GM19043 (cell line): Measurements from ENCODE around the gene ZNF862.

Experiments used
- ATAC-seq: cut with Tn5 transposase; IDR thresholded peaks from one replicate; pipeline ENCODE4 v1.9.1; 2021; ENCODE audit warnings: low read depth; ENCODE audit not compliant: unreplicated experiment

ZNF862 gene

GRCh38 chr7:149863500-149863899 is 25.3 kb downstream of the ZNF862 start:
- no peak for ATAC-seq

- no peak for ATAC-seq
These were observed 25.8 kb downstream of the ZNF862 start for GRCh38 chr7:149864023-149864422.

GRCh38 chr7:149864751-149865150 is 26.6 kb downstream of the ZNF862 start:
- ATAC-seq = no peak

- ATAC-seq = peak; percentile 46
These were observed 27.3 kb downstream of the ZNF862 start for GRCh38 chr7:149865437-149865836.

GRCh38 chr7:149866139-149866778 is 28.1 kb downstream of the ZNF862 start:
- no peak for ATAC-seq

- no peak for ATAC-seq
These were observed 28.7 kb downstream of the ZNF862 start for GRCh38 chr7:149866779-149867447.

GRCh38 chr7:149867762-149868622 is 29.8 kb downstream of the ZNF862 start:
- ATAC-seq = no peak

- ATAC-seq = no peak
These were observed 30.6 kb downstream of the ZNF862 start for GRCh38 chr7:149868623-149869290.

- no peak for ATAC-seq
These were observed 31.1 kb downstream of the ZNF862 start for GRCh38 chr7:149869291-149869650.

GRCh38 chr7:149869867-149870266 is 31.7 kb downstream of the ZNF862 start:
- no peak for ATAC-seq

- no peak for ATAC-seq
These were observed 32.1 kb downstream of the ZNF862 start for GRCh38 chr7:149870274-149870673.

GRCh38 chr7:149870701-149871483 is 32.7 kb downstream of the ZNF862 start:
- ATAC-seq = no peak

- no peak for ATAC-seq
These were observed 33.4 kb downstream of the ZNF862 start for GRCh38 chr7:149871576-149871975.

GRCh38 chr7:149872419-149873073 is 34.4 kb downstream of the ZNF862 start:
- ATAC-seq = no peak

- peak; percentile 78 for ATAC-seq
These were observed 35.1 kb downstream of the ZNF862 start, which contains the start of gene ATP6V0E2 for GRCh38 chr7:149873074-149873969. TSS of gene ATP6V0E2 (plus strand) at chr7:149873969. CDS start at chr7:149874066, 97 bp downstream.

GRCh38 chr7:149873970-149874643 is 35.9 kb downstream of the ZNF862 start:
- peak; percentile 18 for ATAC-seq

- no peak for ATAC-seq
These were observed 36.5 kb downstream of the ZNF862 start for GRCh38 chr7:149874644-149875028.

- ATAC-seq = no peak
These were observed 37.2 kb downstream of the ZNF862 start for GRCh38 chr7:149875396-149875795.
